ENCODE data around the gene CAPN5.
A peak's percentile ranks its signal among the peaks of the same experiment; 100 is the strongest.
"Not testable (repeated sequence)": the region's sequence is repeated elsewhere in the genome, so short reads cannot be mapped to it uniquely, and the experiment has no call there.

The CAPN5 gene

GRCh38 chr11:77044356-77044755, 22.4 kb upstream of the CAPN5 start:
- DNase-seq (ENCODE audit: low read depth), result no peak

GRCh38 chr11:77044886-77045285, 21.9 kb upstream of the CAPN5 start:
- DNase-seq (ENCODE audit: low read depth), result no peak

GRCh38 chr11:77046060-77046501, 20.7 kb upstream of the CAPN5 start:
- peak; percentile 73 for DNase-seq (ENCODE audit: low read depth)

- no peak for DNase-seq (ENCODE audit: low read depth)
These were observed 19.5 kb upstream of the CAPN5 start for GRCh38 chr11:77047007-77047927.

- DNase-seq (ENCODE audit: low read depth), result not testable (repeated sequence)
These were observed 18.8 kb upstream of the CAPN5 start for GRCh38 chr11:77047928-77048446.

- no peak for DNase-seq (ENCODE audit: low read depth)
These were observed 17.7 kb upstream of the CAPN5 start for GRCh38 chr11:77049026-77049425.

- no peak for DNase-seq (ENCODE audit: low read depth)
These were observed 15.3 kb upstream of the CAPN5 start for GRCh38 chr11:77051511-77051910.

GRCh38 chr11:77052518-77052917, 14.3 kb upstream of the CAPN5 start:
- DNase-seq (ENCODE audit: low read depth), result no peak

GRCh38 chr11:77053217-77054015, 13.4 kb upstream of the CAPN5 start:
- DNase-seq (ENCODE audit: low read depth), result no peak

GRCh38 chr11:77054084-77054483, 12.7 kb upstream of the CAPN5 start:
- DNase-seq (ENCODE audit: low read depth), result no peak

GRCh38 chr11:77055101-77055561, 11.6 kb upstream of the CAPN5 start:
- DNase-seq (ENCODE audit: low read depth), result no peak

GRCh38 chr11:77055913-77056312, 10.9 kb upstream of the CAPN5 start:
- no peak for DNase-seq (ENCODE audit: low read depth)

GRCh38 chr11:77056814-77057402, 9.9 kb upstream of the CAPN5 start:
- no peak for DNase-seq (ENCODE audit: low read depth)

- no peak for DNase-seq (ENCODE audit: low read depth)
These were observed 8.8 kb upstream of the CAPN5 start for GRCh38 chr11:77057938-77058474.

GRCh38 chr11:77058900-77059299, 7.9 kb upstream of the CAPN5 start:
- DNase-seq (ENCODE audit: low read depth), result no peak

GRCh38 chr11:77059806-77060205, 7.0 kb upstream of the CAPN5 start:
- DNase-seq (ENCODE audit: low read depth), result no peak

GRCh38 chr11:77060234-77060633, 6.5 kb upstream of the CAPN5 start:
- DNase-seq (ENCODE audit: low read depth), result no peak

- not testable (repeated sequence) for DNase-seq (ENCODE audit: low read depth)
These were observed 5.5 kb upstream of the CAPN5 start for GRCh38 chr11:77061258-77061657.

- no peak for DNase-seq (ENCODE audit: low read depth)
These were observed 3.8 kb upstream of the CAPN5 start for GRCh38 chr11:77062924-77063323.

GRCh38 chr11:77063407-77063806, 3.4 kb upstream of the CAPN5 start:
- DNase-seq (ENCODE audit: low read depth), result no peak

GRCh38 chr11:77063861-77064260, 2.9 kb upstream of the CAPN5 start:
- DNase-seq (ENCODE audit: low read depth), result no peak

- no peak for DNase-seq (ENCODE audit: low read depth)
These were observed 2.0 kb upstream of the CAPN5 start for GRCh38 chr11:77064648-77065217.

Data from activated T-cell treated with anti-CD3 and anti-CD28 coated beads for 48 hours (primary cell).